Activated T-cell treated with anti-CD3 and anti-CD28 coated beads, Interleukin-2, amount 50 U/mL, for 24 hours (primary cell): Measurements from ENCODE around the gene MAP3K20.
A peak's percentile ranks its signal among the peaks of the same experiment; 100 is the strongest.

Experiments
- DNase-seq: peaks from one replicate; pipeline ENCODE4 v3.0.0-alpha.2; 2020
- H3K27ac Mint-ChIP-seq: 2 replicates; pipeline ENCODE4 v1.8.0; 2020; ENCODE audit warnings: mild to moderate bottlenecking, mixed read lengths
- H3K27me3 Mint-ChIP-seq: 2 replicates; pipeline ENCODE4 v1.8.0; 2020; ENCODE audit warnings: mixed read lengths
- H3K36me3 Mint-ChIP-seq: 2 replicates; pipeline ENCODE4 v1.8.0; 2020; ENCODE audit warnings: low read depth, mixed read lengths
- H3K4me1 Mint-ChIP-seq: 2 replicates; pipeline ENCODE4 v1.8.0; 2020; ENCODE audit warnings: low read depth, mixed read lengths
- H3K4me3 Mint-ChIP-seq: 2 replicates; pipeline ENCODE4 v1.8.0; 2020; ENCODE audit warnings: mild to moderate bottlenecking, moderate library complexity, mixed read lengths
- H3K9me3 Mint-ChIP-seq: 2 replicates; pipeline ENCODE4 v1.8.0; 2020; ENCODE audit warnings: mixed read lengths

Gene MAP3K20

GRCh38 chr2:173043897-173044519 is 31.6 kb upstream of the MAP3K20 start:
- Mint-ChIP-seq H3K36me3 (no peaks in the 10 kb centered on the region), H3K4me1 (peaks cover 8% of the 10 kb centered on the region), H3K4me3 (no peak overlapping the region), H3K9me3 (no peaks in the 10 kb centered on the region), H3K27me3 (no peaks in the 10 kb centered on the region), H3K27ac (no peak overlapping the region)
- DNase-seq, result no peak

- Mint-ChIP-seq H3K4me3 (no peak overlapping the region), H3K27me3 (peaks cover 1% of the 10 kb centered on the region), H3K4me1 (peaks cover 14% of the 10 kb centered on the region), H3K36me3 (no peaks in the 10 kb centered on the region), H3K9me3 (no peaks in the 10 kb centered on the region), H3K27ac (no peak overlapping the region)
- no peak for DNase-seq
These were observed 31.0 kb upstream of the MAP3K20 start for GRCh38 chr2:173044686-173045085.

- H3K36me3 Mint-ChIP-seq, result no peaks in the 10 kb centered on the region
- H3K4me3 Mint-ChIP-seq, result no peak overlapping the region
These were observed 30.5 kb upstream of the MAP3K20 start for GRCh38 chr2:173045181-173045580.

GRCh38 chr2:173048522-173048896 is 27.1 kb upstream of the MAP3K20 start:
- Mint-ChIP-seq H3K27ac (no peak overlapping the region), H3K9me3 (no peaks in the 10 kb centered on the region), H3K4me3 (no peak overlapping the region), H3K36me3 (no peaks in the 10 kb centered on the region), H3K4me1 (peaks cover 19% of the 10 kb centered on the region), H3K27me3 (peaks cover 19% of the 10 kb centered on the region)
- no peak for DNase-seq

More at GRCh38 chr2:173045181-173045580, 30.5 kb upstream of the MAP3K20 start:
- H3K4me1 Mint-ChIP-seq, result peaks cover 18% of the 10 kb centered on the region
- H3K9me3 Mint-ChIP-seq, result no peaks in the 10 kb centered on the region
- H3K27ac Mint-ChIP-seq, result no peak overlapping the region
- no peak for DNase-seq
- peaks cover 2% of the 10 kb centered on the region for H3K27me3 Mint-ChIP-seq

GRCh38 chr2:173048897-173049661 is 26.6 kb upstream of the MAP3K20 start:
- Mint-ChIP-seq H3K9me3 (no peaks in the 10 kb centered on the region), H3K27ac (peak overlapping the region; percentile 81), H3K27me3 (peaks cover 20% of the 10 kb centered on the region), H3K36me3 (no peaks in the 10 kb centered on the region), H3K4me3 (no peak overlapping the region), H3K4me1 (peaks cover 19% of the 10 kb centered on the region)
- peak; percentile 45 for DNase-seq

GRCh38 chr2:173049831-173050230 is 25.8 kb upstream of the MAP3K20 start:
- Mint-ChIP-seq H3K4me3 (no peak overlapping the region), H3K27me3 (peaks cover 24% of the 10 kb centered on the region), H3K27ac (peak overlapping the region; percentile 61), H3K36me3 (no peaks in the 10 kb centered on the region), H3K9me3 (no peaks in the 10 kb centered on the region), H3K4me1 (peaks cover 19% of the 10 kb centered on the region)
- DNase-seq, result no peak

- Mint-ChIP-seq H3K9me3 (no peaks in the 10 kb centered on the region), H3K27ac (no peak overlapping the region), H3K4me1 (peaks cover 19% of the 10 kb centered on the region), H3K4me3 (no peak overlapping the region), H3K27me3 (peaks cover 30% of the 10 kb centered on the region), H3K36me3 (no peaks in the 10 kb centered on the region)
- DNase-seq, result no peak
These were observed 25.0 kb upstream of the MAP3K20 start for GRCh38 chr2:173050684-173051083.

GRCh38 chr2:173051463-173052215 is 24.0 kb upstream of the MAP3K20 start:
- Mint-ChIP-seq H3K4me1 (peaks cover 19% of the 10 kb centered on the region), H3K27me3 (peaks cover 39% of the 10 kb centered on the region), H3K4me3 (no peak overlapping the region), H3K9me3 (no peaks in the 10 kb centered on the region), H3K36me3 (no peaks in the 10 kb centered on the region), H3K27ac (no peak overlapping the region)
- DNase-seq, result no peak

GRCh38 chr2:173053043-173053699 is 22.5 kb upstream of the MAP3K20 start:
- Mint-ChIP-seq H3K4me1 (peaks cover 19% of the 10 kb centered on the region), H3K27me3 (peaks cover 49% of the 10 kb centered on the region), H3K4me3 (no peak overlapping the region), H3K9me3 (no peaks in the 10 kb centered on the region), H3K36me3 (no peaks in the 10 kb centered on the region), H3K27ac (no peak overlapping the region)
- no peak for DNase-seq

- Mint-ChIP-seq H3K27ac (no peak overlapping the region), H3K9me3 (no peaks in the 10 kb centered on the region), H3K36me3 (no peaks in the 10 kb centered on the region), H3K4me3 (no peak overlapping the region), H3K4me1 (peaks cover 8% of the 10 kb centered on the region), H3K27me3 (peaks cover 49% of the 10 kb centered on the region)
- DNase-seq, result no peak
These were observed 21.2 kb upstream of the MAP3K20 start for GRCh38 chr2:173054466-173054865.

GRCh38 chr2:173056705-173057364 is 18.8 kb upstream of the MAP3K20 start:
- peaks cover 44% of the 10 kb centered on the region for H3K27me3 Mint-ChIP-seq
- H3K27ac Mint-ChIP-seq, result no peak overlapping the region
- H3K4me1 Mint-ChIP-seq, result no peaks in the 10 kb centered on the region
- H3K36me3 Mint-ChIP-seq, result no peaks in the 10 kb centered on the region
- no peak overlapping the region for H3K4me3 Mint-ChIP-seq
- DNase-seq, result no peak
- H3K9me3 Mint-ChIP-seq, result no peaks in the 10 kb centered on the region

- Mint-ChIP-seq H3K27me3 (peaks cover 45% of the 10 kb centered on the region), H3K9me3 (no peaks in the 10 kb centered on the region), H3K27ac (no peak overlapping the region), H3K4me1 (no peaks in the 10 kb centered on the region), H3K4me3 (no peak overlapping the region), H3K36me3 (no peaks in the 10 kb centered on the region)
- DNase-seq, result no peak
These were observed 17.5 kb upstream of the MAP3K20 start for GRCh38 chr2:173058097-173058496.

- no peaks in the 10 kb centered on the region for H3K36me3 Mint-ChIP-seq
These were observed 17.0 kb upstream of the MAP3K20 start for GRCh38 chr2:173058673-173059072.

GRCh38 chr2:173059292-173059691 is 16.4 kb upstream of the MAP3K20 start:
- H3K9me3 Mint-ChIP-seq, result no peaks in the 10 kb centered on the region
- H3K27me3 Mint-ChIP-seq, result peaks cover 47% of the 10 kb centered on the region
- H3K4me3 Mint-ChIP-seq, result no peak overlapping the region
- H3K4me1 Mint-ChIP-seq, result no peaks in the 10 kb centered on the region
- H3K36me3 Mint-ChIP-seq, result no peaks in the 10 kb centered on the region
- no peak overlapping the region for H3K27ac Mint-ChIP-seq
- DNase-seq, result no peak

More at GRCh38 chr2:173058673-173059072, 17.0 kb upstream of the MAP3K20 start:
- H3K4me1 Mint-ChIP-seq, result no peaks in the 10 kb centered on the region
- no peaks in the 10 kb centered on the region for H3K9me3 Mint-ChIP-seq
- no peak overlapping the region for H3K4me3 Mint-ChIP-seq
- H3K27me3 Mint-ChIP-seq, result peaks cover 41% of the 10 kb centered on the region
- no peak for DNase-seq
- H3K27ac Mint-ChIP-seq, result no peak overlapping the region
